PFSK-1 (cell line): ENCODE measurements around the gene ATF6.

Experiments
- FOXP2 ChIP-seq: optimal IDR thresholded peaks from 2 replicates; pipeline ENCODE3; 2011; ENCODE audit warnings: borderline replicate concordance, control low read depth, inconsistent platforms; ENCODE audit not compliant: insufficient read depth; ENCODE audit errors: extremely low read length, extremely low read depth
- POLR2AphosphoS5 ChIP-seq: IDR thresholded peaks from 2 replicates; pipeline ENCODE4 v1.6.1; 2012; ENCODE audit warnings: low read depth, mild to moderate bottlenecking, control low read depth, low read length, moderate library complexity
- SIN3A ChIP-seq: IDR thresholded peaks from 2 replicates; pipeline ENCODE4 v1.6.1; 2012; ENCODE audit warnings: mild to moderate bottlenecking, low read length, moderate library complexity, borderline replicate concordance; ENCODE audit not compliant: insufficient read depth
- TAF1 ChIP-seq: IDR thresholded peaks from 2 replicates; pipeline ENCODE4 v1.6.1; 2012; ENCODE audit warnings: low read length, control low read depth, borderline replicate concordance; ENCODE audit not compliant: insufficient read depth
- TF ChIP-seq, protein P1 (sequence below), 2 experiments: IDR thresholded peaks; 2 replicates each; pipeline versions ENCODE4 v1.6.1 to v1.8.0; 2011 to 2012; ENCODE audit warnings: low read depth in 2 of 2, low read length in 2 of 2, control low read depth in 1 of 2, inconsistent platforms in 1 of 2, mild to moderate bottlenecking in 1 of 2, moderate library complexity in 1 of 2; ENCODE audit not compliant: insufficient read depth in 1 of 2

DNA sequence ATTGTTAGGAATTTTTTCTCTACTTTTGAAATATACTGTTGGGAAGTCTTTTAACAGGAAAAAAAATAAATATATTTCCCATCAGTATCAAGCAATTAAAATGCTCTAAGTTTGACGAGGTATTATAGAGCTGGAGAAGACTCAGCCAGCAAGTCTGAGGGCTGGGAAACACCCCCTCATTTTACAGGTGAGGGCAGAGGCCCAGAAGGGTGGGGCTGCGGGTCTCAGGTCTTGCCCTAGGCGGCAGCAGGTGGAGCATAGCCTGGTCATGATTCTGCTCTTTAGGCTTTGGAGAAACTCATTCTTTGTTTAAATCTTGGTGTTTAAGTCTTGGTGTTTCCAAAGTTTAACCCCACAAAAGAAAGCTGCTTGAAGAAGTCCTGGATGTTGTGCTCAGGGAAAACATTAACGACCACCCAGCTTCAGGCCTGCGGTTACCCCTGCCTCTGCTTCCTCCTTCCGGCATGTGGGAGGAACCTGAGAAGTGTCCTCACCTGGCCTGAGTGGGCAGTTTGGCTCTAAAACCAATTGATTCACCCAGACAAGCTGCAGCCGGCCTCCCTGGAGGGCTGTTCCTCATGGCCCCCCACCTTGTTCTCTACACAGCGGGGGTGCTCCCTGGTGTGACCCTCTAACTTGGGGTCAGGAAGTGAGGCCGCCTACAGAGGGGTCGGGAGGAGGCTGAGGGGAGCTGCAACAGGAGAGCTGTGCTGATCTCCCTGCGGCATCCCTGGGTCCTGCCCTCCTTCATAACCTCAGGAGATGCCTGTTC lies 215.8 kb downstream of the ATF6 start:
- no peak for TF ChIP-seq FOXP2
- TF ChIP-seq, protein P1, sequence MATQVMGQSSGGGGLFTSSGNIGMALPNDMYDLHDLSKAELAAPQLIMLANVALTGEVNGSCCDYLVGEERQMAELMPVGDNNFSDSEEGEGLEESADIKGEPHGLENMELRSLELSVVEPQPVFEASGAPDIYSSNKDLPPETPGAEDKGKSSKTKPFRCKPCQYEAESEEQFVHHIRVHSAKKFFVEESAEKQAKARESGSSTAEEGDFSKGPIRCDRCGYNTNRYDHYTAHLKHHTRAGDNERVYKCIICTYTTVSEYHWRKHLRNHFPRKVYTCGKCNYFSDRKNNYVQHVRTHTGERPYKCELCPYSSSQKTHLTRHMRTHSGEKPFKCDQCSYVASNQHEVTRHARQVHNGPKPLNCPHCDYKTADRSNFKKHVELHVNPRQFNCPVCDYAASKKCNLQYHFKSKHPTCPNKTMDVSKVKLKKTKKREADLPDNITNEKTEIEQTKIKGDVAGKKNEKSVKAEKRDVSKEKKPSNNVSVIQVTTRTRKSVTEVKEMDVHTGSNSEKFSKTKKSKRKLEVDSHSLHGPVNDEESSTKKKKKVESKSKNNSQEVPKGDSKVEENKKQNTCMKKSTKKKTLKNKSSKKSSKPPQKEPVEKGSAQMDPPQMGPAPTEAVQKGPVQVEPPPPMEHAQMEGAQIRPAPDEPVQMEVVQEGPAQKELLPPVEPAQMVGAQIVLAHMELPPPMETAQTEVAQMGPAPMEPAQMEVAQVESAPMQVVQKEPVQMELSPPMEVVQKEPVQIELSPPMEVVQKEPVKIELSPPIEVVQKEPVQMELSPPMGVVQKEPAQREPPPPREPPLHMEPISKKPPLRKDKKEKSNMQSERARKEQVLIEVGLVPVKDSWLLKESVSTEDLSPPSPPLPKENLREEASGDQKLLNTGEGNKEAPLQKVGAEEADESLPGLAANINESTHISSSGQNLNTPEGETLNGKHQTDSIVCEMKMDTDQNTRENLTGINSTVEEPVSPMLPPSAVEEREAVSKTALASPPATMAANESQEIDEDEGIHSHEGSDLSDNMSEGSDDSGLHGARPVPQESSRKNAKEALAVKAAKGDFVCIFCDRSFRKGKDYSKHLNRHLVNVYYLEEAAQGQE (IDR thresholded peaks at IDR 0.05; ENCODE audit: insufficient read depth in 1 of 2, low read depth in 2 of 2, low read length in 2 of 2): no peak
- TF ChIP-seq POLR2AphosphoS5: no peak
- no peak for TF ChIP-seq SIN3A
- no peak for TF ChIP-seq TAF1
